ENCODE measurements around the gene CABLES2.

CABLES2 gene

DNA sequence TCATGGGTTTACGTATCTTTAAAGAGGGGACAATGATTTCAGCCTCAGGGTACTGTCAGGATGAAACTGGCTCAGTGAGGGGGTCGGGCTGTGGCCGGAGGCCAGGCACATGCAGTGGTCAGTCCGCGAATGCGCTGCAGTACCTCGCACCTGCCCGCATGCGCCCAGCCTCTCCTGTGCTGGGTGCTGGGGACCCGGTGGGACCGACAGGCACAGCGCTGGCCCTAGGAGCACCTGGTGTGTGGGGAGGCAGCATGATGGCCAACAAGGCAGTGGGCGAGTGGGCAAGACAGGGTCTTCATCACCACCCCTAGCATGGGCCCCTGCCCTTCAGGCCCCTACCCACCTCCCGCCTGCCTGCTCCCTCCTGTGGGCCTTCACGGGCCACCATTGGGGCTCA is 970 bp upstream of the CABLES2 start:
- Histone ChIP-seq H3K9me3 (ENCODE audit: low read length) (no peaks in the 10 kb centered on the region), H3K4me3 (ENCODE audit: low read depth in 1 of 2, low read length in 2 of 2) (no peak overlapping the region), H3K27me3 (ENCODE audit: control insufficient read depth in 1 of 2, insufficient read depth in 2 of 2, low read length in 2 of 2) (no peaks in the 10 kb centered on the region), H3K36me3 (ENCODE audit: insufficient read depth, low read length) (no peaks in the 10 kb centered on the region), H3K4me1 (ENCODE audit: insufficient read depth, low read length) (peaks cover 30% of the 10 kb centered on the region), H3K27ac (ENCODE audit: low read depth, low read length) (no peak overlapping the region), H3K9ac (ENCODE audit: low read length) (no peak overlapping the region)

- Histone ChIP-seq H3K9ac (ENCODE audit: low read length) (peak overlapping the region; percentile 74), H3K27ac (ENCODE audit: low read depth, low read length) (peak overlapping the region; percentile 6), H3K4me1 (ENCODE audit: insufficient read depth, low read length) (peaks cover 30% of the 10 kb centered on the region), H3K4me3 (ENCODE audit: low read depth in 1 of 2, low read length in 2 of 2) (peak overlapping the region; percentile 46 to 77), H3K9me3 (ENCODE audit: low read length) (no peaks in the 10 kb centered on the region), H3K36me3 (ENCODE audit: insufficient read depth, low read length) (no peaks in the 10 kb centered on the region), H3K27me3 (ENCODE audit: control insufficient read depth in 1 of 2, insufficient read depth in 2 of 2, low read length in 2 of 2) (no peaks in the 10 kb centered on the region)
These were observed 379 bp downstream of the CABLES2 start for GRCh38 chr20:62406635-62407176.

- peak overlapping the region; percentile 6 for H3K27ac ChIP-seq (ENCODE audit: low read depth, low read length)
These were observed 1.0 kb downstream of the CABLES2 start for GRCh38 chr20:62405981-62406513.

DNA sequence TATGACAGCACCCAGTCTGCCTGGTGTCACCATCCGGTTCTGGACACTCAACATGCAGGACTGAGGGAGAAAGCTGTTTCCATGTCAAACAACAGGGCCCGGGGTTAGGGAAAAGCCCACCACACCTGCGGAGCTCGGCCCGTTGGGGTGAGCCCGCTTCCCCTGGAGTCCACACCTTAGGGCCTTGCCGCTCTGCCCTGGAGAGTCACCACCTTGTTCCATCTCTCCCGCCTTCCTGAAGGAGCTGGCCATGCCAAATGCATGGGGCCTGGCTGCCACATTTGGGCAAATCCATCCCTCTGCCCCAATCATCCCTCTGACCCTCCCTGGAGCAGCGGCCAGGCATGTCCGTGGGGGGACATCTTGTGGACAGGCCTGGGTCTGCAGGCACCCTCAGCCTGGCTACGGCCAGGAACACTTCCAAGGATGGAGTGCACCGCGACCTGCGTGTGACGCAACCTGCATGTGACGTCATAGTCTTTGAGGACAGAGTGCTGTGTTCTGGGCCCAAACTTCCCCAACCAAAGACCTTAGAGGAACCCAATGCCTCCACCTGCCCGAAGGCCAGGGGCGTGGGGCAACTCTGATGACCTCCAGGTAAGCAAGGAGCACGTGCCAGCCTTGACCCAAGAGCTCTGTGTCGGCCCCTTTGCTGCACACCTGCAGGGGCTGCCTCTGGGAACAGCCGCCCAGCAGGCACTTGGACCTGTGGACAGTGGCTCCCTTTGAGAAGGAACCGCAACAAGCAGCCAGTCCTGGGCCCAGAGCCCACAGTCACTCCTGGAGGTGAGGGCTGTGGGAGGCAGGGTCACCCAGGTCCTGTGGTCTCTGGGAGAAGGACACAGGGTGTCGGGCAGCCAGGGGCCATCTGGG is 1.7 kb downstream of the CABLES2 start:
- Histone ChIP-seq H3K27me3 (ENCODE audit: control insufficient read depth in 1 of 2, insufficient read depth in 2 of 2, low read length in 2 of 2) (no peaks in the 10 kb centered on the region), H3K36me3 (ENCODE audit: insufficient read depth, low read length) (no peaks in the 10 kb centered on the region), H3K9me3 (ENCODE audit: low read length) (no peaks in the 10 kb centered on the region), H3K27ac (ENCODE audit: low read depth, low read length) (no peak overlapping the region), H3K4me1 (ENCODE audit: insufficient read depth, low read length) (peaks cover 27% of the 10 kb centered on the region), H3K9ac (ENCODE audit: low read length) (peak overlapping the region; percentile 74), H3K4me3 (ENCODE audit: low read depth in 1 of 2, low read length in 2 of 2) (peak overlapping the region in 1 of 2 donors; percentile 77)

More at GRCh38 chr20:62405981-62406513, 1.0 kb downstream of the CABLES2 start:
- Histone ChIP-seq H3K4me1 (ENCODE audit: insufficient read depth, low read length) (peaks cover 30% of the 10 kb centered on the region), H3K27me3 (ENCODE audit: control insufficient read depth in 1 of 2, insufficient read depth in 2 of 2, low read length in 2 of 2) (no peaks in the 10 kb centered on the region), H3K9ac (ENCODE audit: low read length) (peak overlapping the region; percentile 74), H3K9me3 (ENCODE audit: low read length) (no peaks in the 10 kb centered on the region), H3K4me3 (ENCODE audit: low read depth in 1 of 2, low read length in 2 of 2) (peak overlapping the region; percentile 46 to 77), H3K36me3 (ENCODE audit: insufficient read depth, low read length) (no peaks in the 10 kb centered on the region)

- no peaks in the 10 kb centered on the region for H3K9me3 ChIP-seq (ENCODE audit: low read length)
- H3K36me3 ChIP-seq (ENCODE audit: insufficient read depth, low read length), result no peaks in the 10 kb centered on the region
- no peak overlapping the region for H3K9ac ChIP-seq (ENCODE audit: low read length)
- no peak overlapping the region for H3K27ac ChIP-seq (ENCODE audit: low read depth, low read length)
- peaks cover 21% of the 10 kb centered on the region for H3K4me1 ChIP-seq (ENCODE audit: insufficient read depth, low read length)
- no peak overlapping the region for H3K4me3 ChIP-seq (ENCODE audit: low read depth in 1 of 2, low read length in 2 of 2)
- H3K27me3 ChIP-seq (ENCODE audit: control insufficient read depth in 1 of 2, insufficient read depth in 2 of 2, low read length in 2 of 2), result no peaks in the 10 kb centered on the region
These were observed 2.4 kb downstream of the CABLES2 start for GRCh38 chr20:62404761-62405107.

DNA sequence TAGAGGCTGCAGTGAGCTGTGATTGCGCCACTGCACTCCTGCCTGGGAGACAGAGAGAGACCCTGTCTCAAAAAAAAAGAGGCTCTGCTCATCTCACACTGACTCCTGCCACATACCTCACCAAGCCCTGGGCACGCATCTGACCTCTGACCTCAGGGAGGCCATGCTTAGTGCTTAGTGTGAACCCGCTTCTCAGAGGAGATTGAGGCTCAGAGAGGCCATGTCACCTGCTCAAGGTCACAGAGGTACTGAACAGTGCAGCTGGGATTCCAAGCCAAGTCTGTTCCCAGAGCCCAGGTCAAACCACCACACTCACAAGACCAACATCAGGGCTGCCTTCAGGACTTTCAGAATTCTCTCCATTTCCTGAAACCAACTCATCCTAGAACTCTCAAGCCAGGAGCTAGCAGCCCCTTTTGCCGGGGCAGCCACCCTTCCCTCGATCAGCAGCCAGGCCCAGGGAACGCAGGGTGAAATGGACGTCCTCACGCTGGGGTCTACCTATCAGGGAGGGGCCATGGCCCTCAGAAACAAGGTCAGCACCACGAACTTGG is 2.9 kb downstream of the CABLES2 start:
- Histone ChIP-seq H3K4me1 (ENCODE audit: insufficient read depth, low read length) (peaks cover 18% of the 10 kb centered on the region), H3K4me3 (ENCODE audit: low read depth in 1 of 2, low read length in 2 of 2) (no peak overlapping the region), H3K9me3 (ENCODE audit: low read length) (no peaks in the 10 kb centered on the region), H3K36me3 (ENCODE audit: insufficient read depth, low read length) (no peaks in the 10 kb centered on the region), H3K27ac (ENCODE audit: low read depth, low read length) (no peak overlapping the region), H3K9ac (ENCODE audit: low read length) (no peak overlapping the region), H3K27me3 (ENCODE audit: control insufficient read depth in 1 of 2, insufficient read depth in 2 of 2, low read length in 2 of 2) (no peaks in the 10 kb centered on the region)

DNA sequence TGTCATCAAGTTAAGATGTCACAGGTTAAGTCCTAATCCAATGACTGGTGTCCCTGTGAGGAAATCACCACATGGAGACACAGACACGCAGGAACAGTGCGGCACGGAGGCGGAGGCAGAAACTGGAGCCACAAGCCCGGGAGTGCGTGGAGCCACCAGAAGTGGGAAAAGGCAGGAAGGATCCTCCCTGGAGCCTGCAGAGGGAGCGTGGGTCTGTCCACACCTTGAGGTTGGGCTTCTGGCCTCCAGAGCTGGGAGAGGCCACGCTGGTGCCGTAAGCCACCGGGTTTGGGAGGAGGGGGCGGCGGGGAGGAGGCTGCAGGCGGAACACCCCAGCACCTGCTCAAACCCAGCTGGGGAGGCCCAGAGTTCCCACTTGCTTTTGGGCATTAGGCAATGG is 3.8 kb downstream of the CABLES2 start:
- no peaks in the 10 kb centered on the region for H3K27me3 ChIP-seq (ENCODE audit: control insufficient read depth in 1 of 2, insufficient read depth in 2 of 2, low read length in 2 of 2)
- peaks cover 18% of the 10 kb centered on the region for H3K4me1 ChIP-seq (ENCODE audit: insufficient read depth, low read length)
- H3K36me3 ChIP-seq (ENCODE audit: insufficient read depth, low read length), result no peaks in the 10 kb centered on the region
- no peak overlapping the region for H3K27ac ChIP-seq (ENCODE audit: low read depth, low read length)
- no peaks in the 10 kb centered on the region for H3K9me3 ChIP-seq (ENCODE audit: low read length)
- H3K9ac ChIP-seq (ENCODE audit: low read length), result no peak overlapping the region
- H3K4me3 ChIP-seq (ENCODE audit: low read depth in 1 of 2, low read length in 2 of 2), result no peak overlapping the region

GRCh38 chr20:62402456-62403150 is 4.5 kb downstream of the CABLES2 start:
- Histone ChIP-seq H3K27ac (ENCODE audit: low read depth, low read length) (no peak overlapping the region), H3K27me3 (ENCODE audit: control insufficient read depth in 1 of 2, insufficient read depth in 2 of 2, low read length in 2 of 2) (no peaks in the 10 kb centered on the region), H3K36me3 (ENCODE audit: insufficient read depth, low read length) (no peaks in the 10 kb centered on the region), H3K4me3 (ENCODE audit: low read depth in 1 of 2, low read length in 2 of 2) (no peak overlapping the region), H3K9ac (ENCODE audit: low read length) (no peak overlapping the region), H3K4me1 (ENCODE audit: insufficient read depth, low read length) (peaks cover 18% of the 10 kb centered on the region), H3K9me3 (ENCODE audit: low read length) (no peaks in the 10 kb centered on the region)

GRCh38 chr20:62401331-62401779 is 5.7 kb downstream of the CABLES2 start:
- peaks cover 15% of the 10 kb centered on the region for H3K4me1 ChIP-seq (ENCODE audit: insufficient read depth, low read length)
- H3K27me3 ChIP-seq (ENCODE audit: control insufficient read depth in 1 of 2, insufficient read depth in 2 of 2, low read length in 2 of 2), result no peaks in the 10 kb centered on the region
- no peak overlapping the region for H3K9ac ChIP-seq (ENCODE audit: low read length)
- H3K9me3 ChIP-seq (ENCODE audit: low read length), result no peaks in the 10 kb centered on the region
- no peak overlapping the region for H3K27ac ChIP-seq (ENCODE audit: low read depth, low read length)
- H3K36me3 ChIP-seq (ENCODE audit: insufficient read depth, low read length), result no peaks in the 10 kb centered on the region
- no peak overlapping the region for H3K4me3 ChIP-seq (ENCODE audit: low read depth in 1 of 2, low read length in 2 of 2)

DNA sequence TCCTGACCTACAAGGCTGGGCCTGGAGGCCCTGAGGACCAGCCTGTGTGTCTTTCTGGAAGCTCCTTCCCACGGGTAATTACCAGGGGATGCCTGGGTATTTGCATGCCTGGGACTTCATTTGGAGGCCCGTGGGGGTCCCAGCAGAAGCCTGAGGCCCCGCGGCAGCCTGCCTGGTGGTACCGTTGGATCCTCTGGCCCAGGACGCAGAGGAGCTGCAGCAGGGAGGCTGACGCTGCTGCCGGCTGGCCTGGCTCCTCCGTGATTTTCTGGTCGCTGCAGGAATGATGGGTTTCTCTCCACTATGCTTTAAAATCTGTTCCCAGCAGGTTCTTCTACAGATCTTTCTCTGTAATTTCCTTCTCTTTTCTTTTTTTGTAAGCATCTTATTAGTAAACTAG is 6.5 kb downstream of the CABLES2 start:
- Histone ChIP-seq H3K27ac (ENCODE audit: low read depth, low read length) (no peak overlapping the region), H3K9me3 (ENCODE audit: low read length) (no peaks in the 10 kb centered on the region), H3K4me3 (ENCODE audit: low read depth in 1 of 2, low read length in 2 of 2) (no peak overlapping the region), H3K27me3 (ENCODE audit: control insufficient read depth in 1 of 2, insufficient read depth in 2 of 2, low read length in 2 of 2) (no peaks in the 10 kb centered on the region), H3K4me1 (ENCODE audit: insufficient read depth, low read length) (peaks cover 7% of the 10 kb centered on the region), H3K36me3 (ENCODE audit: insufficient read depth, low read length) (no peaks in the 10 kb centered on the region), H3K9ac (ENCODE audit: low read length) (no peak overlapping the region)

DNA sequence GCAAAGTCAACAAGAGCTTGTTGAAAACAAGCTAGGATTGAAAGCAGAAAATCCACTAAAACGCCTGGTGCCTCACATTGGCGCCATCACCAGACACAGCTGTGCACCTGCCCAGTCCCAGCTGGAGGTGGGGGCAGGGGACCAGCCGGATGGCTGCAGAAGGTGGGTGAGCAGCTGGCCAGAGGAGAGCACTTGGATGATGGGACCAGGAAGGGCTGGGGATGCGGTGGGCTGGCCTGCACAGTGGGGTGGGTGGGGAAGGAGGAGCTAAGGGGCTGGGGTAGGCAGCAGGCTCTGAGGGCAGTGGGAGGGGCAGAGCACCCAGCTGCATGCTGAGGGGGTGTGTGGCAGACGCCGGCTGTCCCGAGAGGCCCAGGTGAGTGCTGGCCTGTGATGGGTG is 7.1 kb downstream of the CABLES2 start:
- Histone ChIP-seq H3K9ac (ENCODE audit: low read length) (no peak overlapping the region), H3K27ac (ENCODE audit: low read depth, low read length) (no peak overlapping the region), H3K4me1 (ENCODE audit: insufficient read depth, low read length) (peaks cover 2% of the 10 kb centered on the region), H3K4me3 (ENCODE audit: low read depth in 1 of 2, low read length in 2 of 2) (no peak overlapping the region), H3K27me3 (ENCODE audit: control insufficient read depth in 1 of 2, insufficient read depth in 2 of 2, low read length in 2 of 2) (no peaks in the 10 kb centered on the region), H3K36me3 (ENCODE audit: insufficient read depth, low read length) (no peaks in the 10 kb centered on the region), H3K9me3 (ENCODE audit: low read length) (no peaks in the 10 kb centered on the region)
